HG03521 (cell line): ENCODE results near the gene N4BP3.

Source experiments
- ATAC-seq: cut with Tn5 transposase; IDR thresholded peaks from one replicate; pipeline ENCODE4 v1.9.1; 2021; ENCODE audit warnings: mild to moderate bottlenecking, moderate library complexity; ENCODE audit not compliant: unreplicated experiment

N4BP3 gene

DNA sequence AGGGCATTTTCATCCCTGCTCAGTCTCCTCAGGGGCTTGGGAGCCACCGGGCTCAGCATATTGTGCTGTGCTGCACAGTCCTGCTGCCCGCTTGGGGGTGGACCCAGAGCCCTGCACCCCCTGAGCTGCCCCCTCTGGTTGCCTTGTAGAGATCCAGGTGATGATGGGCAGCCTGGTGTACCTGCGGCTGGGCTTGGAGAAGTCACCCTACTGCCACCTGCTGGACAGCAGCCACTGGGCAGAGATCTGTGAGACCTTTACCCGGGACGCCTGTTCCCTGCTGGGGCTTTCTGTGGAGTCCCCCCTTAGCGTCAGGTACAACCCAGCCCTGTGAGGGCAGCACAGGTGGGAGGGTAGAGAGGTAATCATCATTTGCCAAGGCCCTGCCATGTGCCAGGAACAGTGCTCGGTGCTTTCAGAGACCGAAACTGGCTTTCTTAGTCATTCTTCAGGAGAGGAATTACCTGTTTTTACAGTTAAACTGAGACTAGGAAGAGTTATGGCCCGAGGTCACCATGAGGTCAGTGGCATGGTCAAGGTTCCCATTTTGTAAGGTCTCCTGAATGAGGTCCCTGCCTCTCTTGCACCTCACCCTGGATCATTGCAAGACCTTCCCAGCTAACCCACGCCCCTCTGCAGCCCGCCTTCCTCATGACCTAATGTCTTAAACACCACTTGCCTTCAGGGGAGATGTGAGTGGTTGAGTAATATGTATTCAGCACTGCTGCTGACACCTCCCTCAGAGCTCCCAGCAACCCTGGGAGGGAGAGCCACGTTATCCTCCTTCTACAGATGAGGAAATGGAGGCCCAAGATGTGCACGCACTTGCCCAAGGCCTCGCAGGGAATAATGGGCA is 32.9 kb downstream of the N4BP3 start:
- ATAC-seq, result no peak

DNA sequence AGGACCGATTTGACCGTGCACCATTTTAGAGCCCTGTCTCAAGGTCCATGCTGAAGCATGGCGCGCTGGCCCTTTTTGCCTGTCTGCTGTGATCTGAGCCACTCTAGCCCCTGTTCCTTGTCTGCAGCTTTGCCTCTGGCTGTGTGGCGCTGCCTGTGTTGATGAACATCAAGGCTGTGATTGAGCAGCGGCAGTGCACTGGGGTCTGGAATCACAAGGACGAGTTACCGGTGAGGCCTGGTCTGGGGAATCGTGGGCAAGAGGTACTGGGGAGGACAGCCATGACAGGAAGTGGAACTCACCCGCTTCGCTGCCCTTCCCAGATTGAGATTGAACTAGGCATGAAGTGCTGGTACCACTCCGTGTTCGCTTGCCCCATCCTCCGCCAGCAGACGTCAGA is 34.1 kb downstream of the N4BP3 start:
- ATAC-seq, result no peak

DNA sequence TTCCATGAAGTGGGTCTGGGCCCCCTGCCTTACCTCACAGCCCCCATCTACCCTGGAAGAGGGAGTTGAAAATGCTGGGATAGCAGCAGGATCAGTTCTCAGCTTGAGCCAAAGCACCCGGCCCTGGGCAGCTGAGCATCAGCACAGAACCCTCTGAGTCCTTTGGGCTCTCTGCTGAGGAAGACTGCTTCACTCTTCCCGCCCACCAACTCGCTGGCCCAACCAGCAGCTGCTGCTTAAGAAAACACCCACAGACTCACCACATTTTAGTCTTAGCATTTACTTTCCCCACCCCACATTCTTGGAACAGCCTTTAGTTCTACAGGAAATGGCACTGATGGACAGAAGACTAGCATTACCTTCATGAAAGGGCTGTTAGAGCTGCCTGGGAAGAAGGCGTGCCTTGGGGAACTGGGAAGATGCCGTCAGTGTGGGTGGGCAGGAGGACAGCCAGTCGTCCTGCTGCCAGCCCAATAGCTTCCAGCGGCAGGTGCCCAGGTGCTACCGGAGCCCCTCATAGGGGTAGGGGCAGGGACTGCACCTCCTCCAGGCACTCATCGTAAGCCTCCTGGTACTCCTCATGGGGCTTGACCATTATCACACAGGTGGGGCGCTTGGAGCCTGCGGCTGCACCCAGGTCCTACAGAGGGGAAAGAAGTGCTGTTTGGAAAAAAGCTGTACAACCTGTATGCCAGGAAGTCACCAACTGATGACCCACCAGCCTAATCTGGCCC is 36.0 kb downstream of the N4BP3 start:
- ATAC-seq, result no peak

DNA sequence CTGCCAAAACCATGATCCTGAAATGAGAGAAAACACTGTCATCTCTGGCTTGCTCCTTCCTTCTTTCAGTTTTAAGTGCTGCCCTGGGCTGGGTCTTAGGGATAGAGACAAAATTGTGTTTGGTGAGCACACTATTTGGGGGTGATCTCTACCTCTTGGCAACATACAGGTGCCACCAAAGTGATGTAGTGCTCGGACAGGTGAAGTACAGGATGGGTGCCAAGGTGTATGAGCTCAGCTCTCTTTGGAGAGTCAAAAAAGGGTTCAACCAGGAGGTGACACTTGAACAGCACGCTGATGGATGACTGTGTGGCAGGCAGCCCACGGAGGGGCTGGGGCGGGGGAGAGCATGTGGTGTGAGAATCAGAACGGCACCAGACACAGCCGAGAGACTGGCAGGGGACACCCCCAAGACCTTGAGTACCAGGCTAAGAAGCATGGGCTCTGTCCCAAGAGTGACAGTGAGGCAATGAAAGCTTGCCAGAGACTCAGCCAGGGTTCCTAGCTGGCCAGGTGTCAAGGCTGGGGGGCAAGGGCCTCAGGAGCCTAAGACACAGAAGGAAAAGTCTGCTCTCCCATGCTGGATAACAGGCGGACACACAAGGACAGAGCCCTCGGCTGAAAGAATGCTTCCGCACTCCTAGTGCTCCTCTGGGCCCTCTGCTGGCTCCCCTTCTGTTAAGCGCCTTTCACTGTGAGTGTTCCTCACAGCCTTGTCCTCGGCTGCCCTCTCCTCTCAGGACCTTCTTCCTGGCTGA is 37.8 kb downstream of the N4BP3 start:
- ATAC-seq, result no peak

DNA sequence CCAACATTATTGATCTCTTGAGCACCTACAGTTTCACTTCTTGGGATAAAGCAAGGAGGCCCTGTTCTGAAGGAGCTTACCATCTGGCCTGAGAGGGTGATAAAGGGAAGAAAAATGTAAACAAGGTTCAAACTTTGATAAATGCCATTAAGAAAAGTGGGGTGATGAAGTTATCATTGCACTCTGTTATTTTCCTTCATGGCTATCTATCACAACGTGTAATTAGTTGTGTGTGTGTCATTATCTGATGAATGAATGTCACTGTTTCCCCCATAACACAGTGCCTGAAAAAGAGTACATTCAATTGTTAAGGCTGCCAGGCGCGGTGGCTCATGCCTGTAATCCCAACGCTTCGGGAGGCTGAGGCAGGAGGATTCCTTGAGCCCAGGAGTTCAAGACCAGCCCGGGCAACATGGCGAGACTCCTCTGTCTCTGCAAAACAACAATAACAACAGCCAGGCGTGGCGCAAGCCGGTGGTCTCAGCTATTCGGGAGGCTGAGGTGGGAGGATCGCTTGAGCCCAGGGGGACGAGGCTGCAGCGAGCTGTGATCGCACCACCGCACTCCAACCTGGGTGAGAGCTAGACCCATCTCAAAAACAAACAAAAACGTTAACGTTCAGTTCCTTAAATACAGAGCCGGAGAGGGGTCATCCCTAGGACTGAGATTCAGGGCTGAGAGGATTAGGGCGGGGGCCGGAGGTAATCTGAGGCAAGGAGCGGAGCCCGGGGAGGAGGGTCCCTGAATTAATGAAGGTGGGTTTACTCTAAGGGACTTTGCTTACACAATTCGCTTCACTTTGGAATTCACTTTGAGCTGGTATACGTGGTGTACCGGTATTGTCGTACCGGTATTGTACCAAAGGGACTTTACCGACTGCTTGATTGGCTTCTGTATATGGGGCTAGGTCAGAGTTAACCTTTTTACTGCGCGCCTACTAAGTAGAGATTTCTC is 39.4 kb downstream of the N4BP3 start:
- ATAC-seq, result no peak

DNA sequence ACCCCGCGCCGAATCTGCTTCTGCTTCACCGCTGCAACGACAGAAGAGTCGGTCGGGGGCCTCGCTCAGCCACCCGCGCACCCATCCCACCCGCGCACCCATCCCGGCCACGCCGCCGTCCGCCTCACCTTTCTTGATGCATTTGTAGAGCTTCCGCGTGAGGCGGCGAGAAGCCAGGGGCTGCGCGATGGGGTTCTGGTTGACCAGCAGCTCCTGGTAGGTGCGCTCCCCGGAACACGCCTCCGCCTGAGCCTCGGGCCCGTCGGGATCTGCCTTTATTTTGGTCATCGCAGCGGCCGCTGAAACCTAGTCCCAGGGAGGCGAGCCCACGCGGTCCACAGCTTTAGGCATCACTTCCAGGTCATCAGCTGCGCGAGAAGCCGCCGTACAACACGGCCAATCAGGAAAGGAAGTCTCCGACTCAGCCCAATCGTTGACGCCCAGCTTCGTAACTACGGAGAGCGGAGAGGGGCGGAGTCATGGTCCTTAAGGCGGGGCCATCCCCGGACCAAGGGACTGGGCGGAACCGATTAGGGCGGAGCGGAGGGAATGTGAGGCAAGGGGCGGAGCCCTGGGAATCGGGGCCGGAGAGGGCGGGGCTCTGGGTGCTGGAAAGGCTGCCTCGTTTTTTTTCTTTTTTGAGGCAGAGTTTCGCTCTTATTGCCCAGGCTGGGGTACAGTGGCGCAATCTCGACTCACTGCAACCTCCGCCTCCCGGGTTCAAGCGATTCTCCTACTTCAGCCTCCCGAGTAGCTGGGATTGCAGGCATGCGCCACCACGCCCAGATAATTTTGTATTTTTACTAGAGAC is 40.4 kb downstream of the N4BP3 start, which contains the start of gene NHP2:
Gene NHP2, minus strand, starts transcription at position 356 of the 811 bp plus-strand sequence. Its CDS starts 68 bp downstream, at position 288.
- ATAC-seq, result peak; percentile 98

DNA sequence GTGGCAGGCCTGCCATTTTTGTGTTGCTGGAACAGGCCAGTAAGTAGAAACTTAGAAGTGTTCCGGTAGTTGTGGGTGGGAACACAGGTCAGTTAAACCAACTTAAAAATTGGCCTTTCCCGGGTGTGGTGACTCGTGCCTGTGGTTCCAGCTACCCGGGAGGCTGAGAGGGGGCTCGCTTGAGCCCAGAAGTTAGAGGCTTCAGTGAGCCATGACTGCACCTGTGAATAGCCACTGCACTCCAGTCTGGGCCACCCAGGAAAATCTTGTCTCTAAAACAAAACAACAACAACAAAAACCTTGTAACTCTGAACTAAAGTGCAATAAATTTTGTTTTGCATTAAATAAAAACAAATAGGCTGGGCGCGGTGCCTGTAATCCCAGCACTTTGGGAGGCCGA is 41.7 kb downstream of the N4BP3 start:
- ATAC-seq, result no peak

DNA sequence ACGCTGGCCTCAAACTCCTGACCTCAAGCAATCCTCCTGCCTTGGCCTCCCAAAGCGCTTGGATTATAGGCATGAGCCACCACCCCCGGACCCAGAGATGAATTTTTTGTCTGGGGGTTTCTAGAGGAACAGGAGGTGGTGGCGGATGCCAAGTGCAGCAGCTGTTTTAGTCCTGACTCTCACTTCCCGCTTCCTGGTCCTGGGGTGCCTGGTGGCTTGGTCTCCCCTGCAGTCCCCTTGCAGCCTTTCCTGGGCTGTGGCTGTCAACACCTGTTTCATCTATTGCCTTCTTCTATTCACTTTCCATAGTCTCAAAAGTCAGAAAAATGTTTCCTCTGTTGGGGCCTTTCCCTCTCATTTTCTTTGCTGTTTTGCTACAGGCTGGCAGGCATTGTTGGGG is 46.8 kb downstream of the N4BP3 start:
- no peak for ATAC-seq

DNA sequence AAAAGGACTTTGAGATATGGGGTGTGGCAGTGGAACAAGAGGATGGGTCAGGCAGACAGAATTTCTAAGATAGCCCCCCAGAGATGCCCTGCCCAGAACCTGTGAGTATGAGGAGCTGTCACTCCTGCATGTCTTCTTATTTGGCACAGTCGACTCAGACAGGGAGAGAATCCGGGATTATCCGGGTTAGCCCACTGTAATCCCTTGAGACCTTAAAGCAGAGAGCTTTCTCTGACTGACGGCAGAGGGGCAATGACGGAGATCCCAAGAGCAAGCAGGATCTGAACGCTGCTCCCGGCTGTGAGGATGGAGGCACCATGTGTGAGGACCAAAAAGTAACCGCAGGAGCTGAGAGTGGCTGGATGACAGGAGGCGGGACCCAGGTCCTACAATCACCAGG is 49.1 kb downstream of the N4BP3 start:
- ATAC-seq, result no peak

DNA sequence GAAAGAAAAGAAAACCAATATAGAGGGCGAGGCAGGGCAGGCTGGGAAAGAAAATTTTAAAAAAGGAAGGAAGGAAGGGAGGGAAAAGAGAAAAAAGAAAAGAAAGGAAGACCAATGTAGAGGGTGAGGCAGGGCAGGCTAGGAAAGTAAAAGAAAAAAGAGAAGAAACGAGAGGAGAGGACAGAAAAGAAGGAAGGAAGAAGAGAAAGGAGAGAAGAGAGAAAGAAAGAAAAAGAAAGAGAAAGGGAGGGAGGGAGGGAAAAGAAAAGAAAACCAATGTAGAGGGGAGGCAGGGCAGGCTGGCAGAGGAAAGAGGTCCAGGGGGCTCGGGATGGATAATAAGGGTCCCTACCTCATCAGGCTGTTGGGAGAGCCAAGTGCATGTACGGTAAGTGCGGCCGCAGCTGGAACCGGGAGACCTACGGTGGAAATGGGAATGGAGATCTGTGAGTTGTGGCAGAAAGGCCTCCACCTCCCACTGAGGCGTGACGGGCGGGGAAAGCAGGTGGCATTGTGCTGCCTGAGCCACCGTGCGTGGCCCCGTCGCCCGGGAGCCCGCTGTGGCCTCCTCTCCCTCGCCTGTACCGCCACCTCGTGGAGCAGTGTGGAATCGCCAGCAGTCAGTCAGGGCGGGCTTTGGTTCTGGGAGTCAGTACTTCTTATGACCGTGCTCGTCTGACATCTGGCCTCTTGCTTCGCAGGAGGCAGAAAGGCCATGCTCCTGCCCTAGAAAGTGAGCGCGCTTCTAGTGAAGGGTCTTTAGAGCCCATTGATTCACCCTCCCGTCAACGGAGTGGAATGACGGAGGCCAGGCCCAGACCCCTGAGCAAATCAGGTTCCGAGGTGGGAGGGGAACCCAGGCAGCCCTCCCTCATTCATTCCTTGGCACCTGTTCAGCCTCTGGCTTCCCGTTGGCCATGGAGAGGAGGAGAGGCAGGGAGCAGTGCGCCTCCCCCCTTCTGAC is 50.7 kb downstream of the N4BP3 start:
- ATAC-seq, result peak; percentile 89

DNA sequence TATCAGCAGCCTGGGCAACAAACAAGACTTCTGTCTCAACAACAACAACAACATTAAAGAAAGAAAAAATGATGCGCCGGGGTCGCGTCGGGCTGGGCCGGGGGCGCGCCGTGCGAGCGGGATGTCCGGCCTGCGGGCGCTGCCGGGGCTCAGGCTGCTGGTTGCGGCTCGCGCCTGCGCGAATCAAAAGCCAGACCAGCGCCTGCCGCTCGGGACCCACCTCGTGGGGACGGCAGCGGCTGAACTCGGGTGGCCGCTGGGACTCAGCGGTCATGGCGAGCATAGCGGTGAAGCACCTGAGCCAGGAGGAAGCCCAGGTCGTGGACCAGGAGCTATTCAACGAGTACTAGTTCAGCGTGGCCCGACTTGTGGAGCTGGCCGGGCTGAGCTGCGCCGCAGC is 52.2 kb downstream of the N4BP3 start:
- ATAC-seq, result no peak

DNA sequence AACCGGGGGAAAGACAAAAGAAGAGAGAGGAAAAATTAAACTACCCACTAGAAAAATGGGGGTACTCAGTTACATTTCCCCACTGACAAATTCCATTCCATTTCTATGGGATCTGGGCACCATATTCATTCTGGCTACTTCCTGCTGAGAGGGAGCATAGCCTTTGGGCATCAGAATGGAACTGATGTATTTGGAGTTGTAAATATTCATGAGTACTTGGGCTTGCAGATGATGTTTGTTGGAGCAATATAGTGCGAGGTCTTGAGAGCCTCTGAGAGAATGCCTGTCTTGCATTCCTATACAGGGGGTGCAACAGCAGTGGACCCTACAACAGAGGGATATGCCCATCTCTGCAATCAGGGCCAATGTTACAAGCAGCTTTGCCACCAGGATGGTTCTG is 57.1 kb downstream of the N4BP3 start:
- ATAC-seq, result no peak

DNA sequence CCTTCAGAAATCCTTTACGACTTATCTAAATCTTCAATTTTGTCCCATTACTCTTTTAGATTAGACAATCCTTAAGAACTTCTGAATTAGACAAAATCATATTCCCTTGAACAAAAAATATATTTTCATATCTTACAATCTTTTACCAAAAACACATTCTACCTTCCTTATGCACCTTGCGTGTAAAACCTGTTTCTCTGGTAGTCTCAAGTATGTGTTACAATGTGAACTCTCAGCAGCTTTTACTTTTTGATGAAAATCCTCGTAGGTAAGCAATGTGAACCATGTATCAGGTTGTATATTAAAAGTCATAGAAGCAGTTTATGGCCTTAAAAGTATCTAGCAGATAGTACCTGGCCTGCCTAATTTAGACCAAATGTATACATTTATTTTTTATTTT is 61.1 kb downstream of the N4BP3 start:
- ATAC-seq, result no peak
